ACC112 (cell line): ENCODE measurements around the gene RMDN2.
A peak's percentile ranks its signal among the peaks of the same experiment; 100 is the strongest.

Experiments used
- H2AFZ ChIP-seq: fragments of 200-600 bp; sonication (generic); one replicate; pipeline ENCODE4 v1.6.0; 2017; ENCODE audit warnings: antibody characterized with exemption, low read length; ENCODE audit not compliant: unreplicated experiment
- H3K27ac ChIP-seq: fragments of 200-600 bp; sonication (generic); 2 replicates; pipeline ENCODE4 v1.5.1; 2014; ENCODE audit warnings: low read depth, mild to moderate bottlenecking, antibody characterized with exemption, low read length, moderate library complexity
- H3K27me3 ChIP-seq: fragments of 200-600 bp; sonication (generic); 2 replicates; pipeline ENCODE4 v1.6.1; 2014; ENCODE audit warnings: mild to moderate bottlenecking, antibody characterized with exemption, low read length, moderate library complexity, mixed read lengths; ENCODE audit not compliant: insufficient read depth
- H3K36me3 ChIP-seq: fragments of 200-600 bp; sonication (generic); 2 replicates; pipeline ENCODE4 v1.6.1; 2016; ENCODE audit warnings: mild to moderate bottlenecking, antibody characterized with exemption, low read length, moderate library complexity, mixed read lengths; ENCODE audit not compliant: insufficient read depth
- H3K4me1 ChIP-seq: fragments of 200-600 bp; sonication (generic); one replicate; pipeline ENCODE4 v1.6.1; 2016; ENCODE audit warnings: low read length, mixed read lengths; ENCODE audit not compliant: insufficient read depth, unreplicated experiment, control insufficient read depth
- H3K4me3 ChIP-seq: fragments of 200-600 bp; sonication (generic); 2 replicates; pipeline ENCODE4 v1.5.1; 2014; ENCODE audit warnings: mild to moderate bottlenecking, low read depth, low read length
- H3K79me2 ChIP-seq: fragments of 200-600 bp; sonication (generic); one replicate; pipeline ENCODE4 v1.6.0; 2016; ENCODE audit warnings: low read length; ENCODE audit not compliant: control insufficient read depth, unreplicated experiment, insufficient read depth

Gene RMDN2

GRCh38 chr2:37971971-37972370 lies 46.9 kb downstream of the RMDN2 start:
- Histone ChIP-seq H3K36me3 (no peaks in the 10 kb centered on the region), H3K27me3 (no peaks in the 10 kb centered on the region), H2AFZ (no peak overlapping the region), H3K4me3 (no peak overlapping the region), H3K27ac (no peak overlapping the region), H3K4me1 (no peaks in the 10 kb centered on the region), H3K79me2 (no peaks in the 10 kb centered on the region)

GRCh38 chr2:37973615-37974353 lies 48.7 kb downstream of the RMDN2 start:
- no peaks in the 10 kb centered on the region for H3K27me3 ChIP-seq
- H3K27ac ChIP-seq: no peak overlapping the region
- H3K4me1 ChIP-seq: no peaks in the 10 kb centered on the region
- no peaks in the 10 kb centered on the region for H3K79me2 ChIP-seq
- no peaks in the 10 kb centered on the region for H3K36me3 ChIP-seq
- H3K4me3 ChIP-seq: no peak overlapping the region
- H2AFZ ChIP-seq: no peak overlapping the region

GRCh38 chr2:37975808-37976207 lies 50.7 kb downstream of the RMDN2 start:
- Histone ChIP-seq H3K27me3 (no peaks in the 10 kb centered on the region), H3K79me2 (no peaks in the 10 kb centered on the region), H2AFZ (no peak overlapping the region), H3K4me3 (no peak overlapping the region), H3K36me3 (no peaks in the 10 kb centered on the region), H3K4me1 (no peaks in the 10 kb centered on the region), H3K27ac (no peak overlapping the region)

GRCh38 chr2:37976411-37976810 lies 51.3 kb downstream of the RMDN2 start:
- no peaks in the 10 kb centered on the region for H3K79me2 ChIP-seq
- H3K4me3 ChIP-seq: no peak overlapping the region
- no peaks in the 10 kb centered on the region for H3K4me1 ChIP-seq
- no peaks in the 10 kb centered on the region for H3K27me3 ChIP-seq
- H2AFZ ChIP-seq: no peak overlapping the region
- H3K27ac ChIP-seq: no peak overlapping the region
- H3K36me3 ChIP-seq: no peaks in the 10 kb centered on the region

GRCh38 chr2:37982147-37982582 lies 57.1 kb downstream of the RMDN2 start:
- H3K4me3 ChIP-seq: peak overlapping the region; percentile 13
- H2AFZ ChIP-seq: no peak overlapping the region

GRCh38 chr2:37982847-37983246 lies 57.8 kb downstream of the RMDN2 start:
- Histone ChIP-seq H3K27ac (no peak overlapping the region), H2AFZ (no peak overlapping the region)

More at GRCh38 chr2:37982147-37982582, 57.1 kb downstream of the RMDN2 start:
- Histone ChIP-seq H3K79me2 (no peaks in the 10 kb centered on the region), H3K27ac (no peak overlapping the region), H3K27me3 (no peaks in the 10 kb centered on the region), H3K4me1 (peaks cover 12% of the 10 kb centered on the region), H3K36me3 (no peaks in the 10 kb centered on the region)

GRCh38 chr2:37983719-37984118 lies 58.6 kb downstream of the RMDN2 start:
- Histone ChIP-seq H3K27me3 (no peaks in the 10 kb centered on the region), H3K4me1 (peaks cover 12% of the 10 kb centered on the region), H3K79me2 (no peaks in the 10 kb centered on the region), H3K36me3 (no peaks in the 10 kb centered on the region), H3K27ac (no peak overlapping the region), H3K4me3 (no peak overlapping the region), H2AFZ (no peak overlapping the region)

More at GRCh38 chr2:37982847-37983246, 57.8 kb downstream of the RMDN2 start:
- H3K27me3 ChIP-seq: no peaks in the 10 kb centered on the region
- peaks cover 12% of the 10 kb centered on the region for H3K4me1 ChIP-seq
- no peaks in the 10 kb centered on the region for H3K36me3 ChIP-seq
- no peak overlapping the region for H3K4me3 ChIP-seq
- H3K79me2 ChIP-seq: no peaks in the 10 kb centered on the region

GRCh38 chr2:37984176-37984575 lies 59.1 kb downstream of the RMDN2 start:
- H3K4me3 ChIP-seq: no peak overlapping the region
- no peaks in the 10 kb centered on the region for H3K27me3 ChIP-seq
- H3K79me2 ChIP-seq: no peaks in the 10 kb centered on the region
- no peaks in the 10 kb centered on the region for H3K36me3 ChIP-seq
- H3K4me1 ChIP-seq: peaks cover 12% of the 10 kb centered on the region
- no peak overlapping the region for H3K27ac ChIP-seq
- no peak overlapping the region for H2AFZ ChIP-seq

GRCh38 chr2:37984589-37984988 lies 59.5 kb downstream of the RMDN2 start:
- Histone ChIP-seq H3K79me2 (no peaks in the 10 kb centered on the region), H3K4me1 (peaks cover 12% of the 10 kb centered on the region), H3K36me3 (no peaks in the 10 kb centered on the region), H3K4me3 (no peak overlapping the region), H3K27ac (no peak overlapping the region), H2AFZ (no peak overlapping the region), H3K27me3 (no peaks in the 10 kb centered on the region)

GRCh38 chr2:37985333-37985732 lies 60.2 kb downstream of the RMDN2 start:
- Histone ChIP-seq H3K36me3 (no peaks in the 10 kb centered on the region), H3K4me1 (peaks cover 12% of the 10 kb centered on the region)

GRCh38 chr2:37987098-37987775 lies 62.1 kb downstream of the RMDN2 start:
- Histone ChIP-seq H3K36me3 (no peaks in the 10 kb centered on the region), H3K79me2 (no peaks in the 10 kb centered on the region), H3K4me3 (no peak overlapping the region), H3K27me3 (no peaks in the 10 kb centered on the region), H3K27ac (no peak overlapping the region), H3K4me1 (peaks cover 12% of the 10 kb centered on the region), H2AFZ (no peak overlapping the region)

More at GRCh38 chr2:37985333-37985732, 60.2 kb downstream of the RMDN2 start:
- no peak overlapping the region for H3K27ac ChIP-seq
- H3K79me2 ChIP-seq: no peaks in the 10 kb centered on the region
- H3K27me3 ChIP-seq: no peaks in the 10 kb centered on the region
- H2AFZ ChIP-seq: no peak overlapping the region
- no peak overlapping the region for H3K4me3 ChIP-seq
